ENCODE data around the gene KCND2. TPM values are rescaled to one million over a fixed set of nuclear protein-coding genes. Genes with fewer than 3 reads are reported as not detected.

Gene KCND2
- total and polyA plus RNA-seq, 11 donors = 0.04 to 0.41 (median 0.16) TPM; not detected in 4

DNA sequence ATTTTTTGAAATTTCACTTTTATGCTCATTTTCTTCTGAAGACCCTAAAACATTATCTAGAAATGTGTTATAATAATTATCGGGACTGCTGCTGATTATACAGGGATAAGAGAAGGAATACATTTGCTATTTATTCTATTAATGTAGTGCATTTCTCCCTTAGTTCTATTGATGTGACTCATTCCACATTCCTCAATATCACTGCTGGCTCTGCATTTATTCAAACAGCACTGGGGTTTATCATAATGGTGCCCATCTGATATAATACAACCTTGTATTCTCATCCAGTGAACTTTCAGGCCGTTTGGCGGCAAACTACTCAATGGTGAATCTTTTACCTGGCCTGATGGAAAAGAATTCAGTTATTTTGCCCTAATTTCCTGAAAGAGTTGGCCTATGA is 7.8 kb downstream of the KCND2 start:
- no peak for ATAC-seq
- WGBS, 4 donors = 82 to 90% (median 88%) methylated on average over 3 of the region's 3 CpGs

GRCh38 chr7:120293027-120293426 is 20.1 kb downstream of the KCND2 start:
- no peak for DNase-seq
- TF ChIP-seq CTCF (IDR thresholded peaks at IDR 0.05) = no peak
- no peak for TF ChIP-seq POLR2A (IDR thresholded peaks at IDR 0.05)
- ATAC-seq = no peak
- no peak overlapping the region for H3K27ac ChIP-seq
- H3K36me3 ChIP-seq = no peaks in the 10 kb centered on the region
- no peaks in the 10 kb centered on the region for H3K4me1 ChIP-seq
- no peaks in the 10 kb centered on the region for H3K27me3 ChIP-seq
- intact Hi-C loops (cut with DNase I) = no loop called here
- H3K9me3 ChIP-seq = no peaks in the 10 kb centered on the region
- no peak overlapping the region for H3K4me3 ChIP-seq

More for the DNA sequence above, 7.8 kb downstream of the KCND2 start:
- DNase-seq = no peak
- intact Hi-C loops (cut with DNase I) = no loop called here
- Histone ChIP-seq H3K27me3 (no peaks in the 10 kb centered on the region), H3K4me1 (no peaks in the 10 kb centered on the region), H3K27ac (no peak overlapping the region), H3K36me3 (no peaks in the 10 kb centered on the region), H3K9me3 (no peaks in the 10 kb centered on the region), H3K4me3 (no peak overlapping the region)
- TF ChIP-seq POLR2A (IDR thresholded peaks at IDR 0.05) (no peak), CTCF (IDR thresholded peaks at IDR 0.05) (no peak)

DNA sequence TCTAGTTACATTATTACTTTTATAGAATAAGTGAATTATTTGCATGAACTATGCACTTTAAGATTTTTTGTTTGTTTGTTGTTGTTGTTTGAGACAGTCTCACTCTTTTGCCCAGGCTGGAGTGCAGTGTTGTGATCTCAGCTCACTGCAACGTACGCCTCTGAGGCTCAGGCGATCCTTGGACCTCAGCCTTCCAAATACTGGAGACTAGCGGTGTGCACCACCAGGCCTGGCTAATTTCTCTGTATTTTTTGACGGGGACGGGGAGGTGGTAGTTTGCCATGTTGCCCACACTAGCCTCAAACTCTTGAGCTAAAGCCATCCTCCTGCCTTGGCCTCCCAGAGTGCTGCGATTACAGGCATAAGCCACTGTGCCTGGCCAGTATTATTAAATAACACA is 29.2 kb downstream of the KCND2 start:
- Histone ChIP-seq H3K36me3 (no peaks in the 10 kb centered on the region), H3K4me1 (no peaks in the 10 kb centered on the region), H3K9me3 (no peaks in the 10 kb centered on the region), H3K27me3 (no peaks in the 10 kb centered on the region), H3K27ac (no peak overlapping the region), H3K4me3 (no peak overlapping the region)
- intact Hi-C loops (cut with DNase I) = no loop called here
- DNase-seq (no peak), ATAC-seq (no peak)
- no peak for TF ChIP-seq POLR2A (IDR thresholded peaks at IDR 0.05)
- TF ChIP-seq CTCF (IDR thresholded peaks at IDR 0.05) = no peak
- WGBS, 4 donors = 89 to 94% (median 91%) methylated on average over 7 of the region's 7 CpGs

DNA sequence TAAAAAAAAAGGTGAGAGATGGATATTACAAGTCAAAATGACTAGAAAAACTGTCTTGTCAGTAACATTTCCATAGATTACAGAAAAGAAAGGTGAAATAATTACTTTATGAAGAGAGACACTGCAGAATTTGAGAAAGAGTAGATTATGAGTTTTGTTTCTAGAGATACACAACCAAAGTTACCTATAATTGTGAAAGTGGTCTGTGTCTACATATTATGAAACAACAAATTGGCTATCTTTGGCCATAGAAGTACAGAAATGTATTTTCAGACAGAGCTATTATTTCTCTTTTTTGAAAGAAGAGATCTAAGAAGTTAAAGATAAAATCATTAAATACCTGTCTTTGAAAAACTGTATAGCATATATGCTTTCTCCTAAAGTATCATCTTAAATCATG is 30.1 kb downstream of the KCND2 start:
- Histone ChIP-seq H3K9me3 (no peaks in the 10 kb centered on the region), H3K4me1 (no peaks in the 10 kb centered on the region), H3K4me3 (no peak overlapping the region), H3K27me3 (no peaks in the 10 kb centered on the region), H3K27ac (no peak overlapping the region), H3K36me3 (no peaks in the 10 kb centered on the region)
- TF ChIP-seq CTCF (IDR thresholded peaks at IDR 0.05) (no peak), POLR2A (IDR thresholded peaks at IDR 0.05) (no peak)
- intact Hi-C loops (cut with DNase I) = no loop called here
- ATAC-seq (no peak), DNase-seq (no peak)
